Hypothalamus (tissue), 51 donors: Measurements from ENCODE around the gene RHO.
"Not testable (repeated sequence)": the region's sequence is repeated elsewhere in the genome, so short reads cannot be mapped to it uniquely, and the experiment has no call there.

ENCODE experiments used
- DNase-seq, 51 donors: peaks; one replicate each; lab custom pipeline; 2025; lab: John Stamatoyannopoulos, UW

The RHO gene

DNA sequence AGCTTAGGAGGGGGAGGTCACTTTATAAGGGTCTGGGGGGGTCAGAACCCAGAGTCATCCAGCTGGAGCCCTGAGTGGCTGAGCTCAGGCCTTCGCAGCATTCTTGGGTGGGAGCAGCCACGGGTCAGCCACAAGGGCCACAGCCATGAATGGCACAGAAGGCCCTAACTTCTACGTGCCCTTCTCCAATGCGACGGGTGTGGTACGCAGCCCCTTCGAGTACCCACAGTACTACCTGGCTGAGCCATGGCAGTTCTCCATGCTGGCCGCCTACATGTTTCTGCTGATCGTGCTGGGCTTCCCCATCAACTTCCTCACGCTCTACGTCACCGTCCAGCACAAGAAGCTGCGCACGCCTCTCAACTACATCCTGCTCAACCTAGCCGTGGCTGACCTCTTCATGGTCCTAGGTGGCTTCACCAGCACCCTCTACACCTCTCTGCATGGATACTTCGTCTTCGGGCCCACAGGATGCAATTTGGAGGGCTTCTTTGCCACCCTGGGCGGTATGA lies at the start of gene RHO:
RHO (plus strand) TSS at position 51 of the 512 bp plus-strand sequence; CDS start at position 146, 95 bp downstream.
- no peak for DNase-seq

GRCh38 chr3:129481225-129481765 lies 47.1 kb upstream of the RHO start:
- DNase-seq: peak in 23 of 51 donors; percentile 3 to 68 (median 27)

- peak in 21 of 51 donors; percentile 10 to 56 (median 28) for DNase-seq
These were observed 46.6 kb upstream of the RHO start for GRCh38 chr3:129481766-129482332.

- no peak for DNase-seq
These were observed 45.7 kb upstream of the RHO start for GRCh38 chr3:129482721-129483120.

DNA sequence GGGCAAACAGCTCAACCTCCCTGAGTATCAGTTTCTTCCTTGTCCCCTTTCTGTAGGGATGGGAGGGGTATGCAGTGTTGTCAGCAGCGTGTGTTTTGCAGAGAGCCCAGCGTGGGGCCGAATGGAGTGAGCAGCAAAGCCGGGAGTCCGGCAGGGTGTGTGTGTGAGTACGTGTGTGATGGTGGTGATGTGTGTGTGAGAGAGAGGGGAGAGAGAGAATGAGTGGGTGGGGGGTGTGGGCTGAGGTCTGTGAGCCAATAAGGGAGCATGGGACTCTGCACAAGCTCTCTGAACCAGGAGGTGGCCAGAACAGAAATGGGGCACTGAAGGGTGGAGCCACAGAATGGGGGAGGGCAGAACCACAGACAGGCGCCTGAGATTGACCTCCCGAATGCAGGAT lies 44.6 kb upstream of the RHO start:
- DNase-seq: no peak

- DNase-seq: not testable (repeated sequence)
These were observed 43.3 kb upstream of the RHO start for GRCh38 chr3:129485146-129485545.

- peak in 35 of 51 donors; percentile 8 to 72 (median 51) for DNase-seq
These were observed 42.4 kb upstream of the RHO start for GRCh38 chr3:129485721-129486663.

GRCh38 chr3:129486664-129487035 lies 41.8 kb upstream of the RHO start:
- DNase-seq: no peak

- DNase-seq: no peak
These were observed 41.1 kb upstream of the RHO start for GRCh38 chr3:129487183-129487867.

GRCh38 chr3:129487868-129488335 lies 40.5 kb upstream of the RHO start:
- DNase-seq: not testable (repeated sequence)

DNA sequence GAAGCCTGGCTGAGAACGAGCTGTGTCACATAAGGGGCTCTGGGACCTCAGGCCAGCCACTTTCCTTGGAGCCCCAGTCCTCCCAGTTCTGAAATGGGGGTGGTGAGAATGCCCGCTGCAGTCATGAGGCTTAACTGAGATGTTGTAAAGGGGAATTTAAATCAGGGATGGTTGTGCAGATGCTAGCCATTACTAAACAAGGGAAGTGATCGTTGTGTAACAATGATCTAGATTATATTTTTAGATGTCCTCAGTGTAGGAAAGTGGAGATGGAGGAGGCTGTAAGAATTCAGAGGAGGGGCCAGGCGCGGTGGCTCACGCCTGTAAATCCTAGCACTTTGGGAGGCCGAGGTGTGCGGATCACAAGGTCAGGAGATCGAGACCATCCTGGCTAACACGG lies 39.2 kb upstream of the RHO start:
- DNase-seq: not testable (repeated sequence)

DNA sequence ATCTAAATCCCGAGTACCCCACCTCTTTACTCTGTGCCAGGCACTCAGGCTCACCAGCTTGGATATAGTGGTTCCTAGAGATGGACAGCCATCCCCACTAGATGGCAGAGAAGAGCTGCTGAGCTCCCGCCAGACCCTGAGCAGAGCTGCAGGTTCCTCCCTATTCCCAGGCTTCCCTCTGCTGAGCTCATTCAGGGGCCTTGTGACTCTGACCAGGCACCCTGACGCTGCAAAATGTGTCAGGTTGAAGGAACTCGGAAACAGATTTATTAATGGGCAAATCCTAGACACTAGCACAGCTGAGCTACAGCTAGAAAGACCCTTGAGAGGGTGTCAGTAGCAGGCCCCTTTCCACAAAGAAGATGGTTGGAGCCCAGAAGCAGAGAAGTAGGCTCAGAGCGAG lies 38.2 kb upstream of the RHO start:
- DNase-seq: peak in 48 of 51 donors; percentile 31 to 91 (median 78)

DNA sequence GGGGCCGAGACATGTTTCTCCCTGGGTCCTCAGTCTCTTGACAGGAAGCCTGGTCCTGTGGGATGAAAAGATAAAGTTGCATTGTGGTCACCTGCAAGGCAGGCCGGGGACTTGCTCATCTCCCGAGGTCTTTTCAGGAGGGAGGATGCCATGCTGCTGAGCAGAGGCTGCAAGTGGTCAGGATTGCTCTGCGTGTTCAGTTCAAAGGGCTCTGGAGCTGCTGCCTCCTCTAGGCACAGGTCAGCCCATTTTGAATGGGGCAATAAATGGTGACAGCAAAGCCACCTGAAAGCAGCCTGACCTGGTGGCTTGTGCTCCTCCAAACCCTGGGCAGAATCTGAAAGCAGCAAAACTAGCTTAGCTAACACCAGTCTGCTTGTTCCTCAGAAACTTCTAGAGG lies 37.4 kb upstream of the RHO start:
- DNase-seq: not testable (repeated sequence)

DNA sequence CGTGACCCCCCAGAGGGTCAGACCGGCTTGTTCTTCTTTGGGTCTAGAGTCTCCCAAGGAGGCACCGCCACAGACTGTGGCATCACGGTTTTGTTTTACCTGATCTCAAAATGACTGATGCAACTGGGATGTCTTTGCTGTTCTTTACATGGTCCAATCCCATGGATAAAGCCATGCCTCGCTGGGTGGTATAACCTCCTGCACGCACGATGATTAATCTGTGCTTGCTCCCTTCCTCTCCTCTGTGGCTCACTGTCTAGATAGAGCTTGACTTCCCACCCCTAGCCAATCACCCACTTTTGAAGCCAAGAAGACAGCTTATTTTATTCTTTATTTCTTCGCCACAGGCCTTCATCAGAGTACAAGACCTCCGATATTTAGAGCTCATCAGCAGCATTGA lies 36.6 kb upstream of the RHO start:
- no peak for DNase-seq

DNA sequence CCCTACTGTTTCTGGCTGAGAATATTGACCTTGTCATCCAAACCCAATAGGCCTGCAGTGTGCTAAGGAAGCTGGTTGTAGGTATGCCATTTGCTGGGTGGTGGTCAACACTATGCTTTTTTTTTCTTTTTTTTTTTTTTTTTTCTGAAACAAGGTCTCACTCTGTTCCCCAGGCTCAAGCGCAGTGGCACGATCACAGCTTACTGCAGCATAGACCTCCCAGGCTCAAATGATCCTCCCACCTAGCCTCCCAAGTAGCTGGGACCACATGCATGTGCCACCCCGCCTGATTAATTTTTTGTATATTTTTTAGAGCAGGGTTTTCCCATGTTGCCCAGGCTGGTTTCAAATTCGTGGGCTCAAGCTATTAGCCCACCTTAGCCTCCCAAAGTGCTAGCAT lies 35.7 kb upstream of the RHO start:
- DNase-seq: no peak

GRCh38 chr3:129493206-129493605 lies 35.2 kb upstream of the RHO start:
- DNase-seq: no peak

GRCh38 chr3:129494499-129494898 lies 33.9 kb upstream of the RHO start:
- DNase-seq: not testable (repeated sequence)

DNA sequence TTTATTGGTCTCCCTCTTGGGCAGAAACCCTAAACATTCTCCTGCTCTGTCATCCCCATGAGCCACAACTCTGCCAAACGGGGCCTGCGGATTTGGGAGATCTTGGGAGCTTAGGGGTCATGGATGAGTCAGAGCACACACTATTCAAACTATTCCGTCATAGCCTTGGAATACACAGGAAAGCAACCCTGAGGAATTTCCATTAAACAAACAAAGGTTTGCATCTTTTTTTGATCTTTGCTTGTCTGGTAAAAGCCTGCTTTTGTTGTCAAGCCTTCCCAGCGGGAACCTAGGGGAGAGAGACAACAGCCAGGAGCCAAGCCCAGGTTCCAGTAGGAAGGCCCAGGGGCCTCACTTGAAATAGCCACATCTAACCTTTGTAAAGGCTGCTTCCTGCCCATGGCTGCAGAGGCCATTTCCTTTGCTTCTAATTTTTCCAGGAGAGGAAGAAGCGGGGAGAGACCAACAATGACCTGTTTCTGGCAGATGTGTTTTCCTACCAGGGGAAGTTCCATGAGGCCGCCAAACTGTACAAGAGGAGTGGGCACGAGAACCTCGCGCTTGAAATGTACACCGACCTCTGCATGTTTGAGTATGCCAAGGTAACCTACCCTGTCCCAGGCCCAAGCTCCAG lies 33.3 kb upstream of the RHO start:
- DNase-seq: not testable (repeated sequence)

DNA sequence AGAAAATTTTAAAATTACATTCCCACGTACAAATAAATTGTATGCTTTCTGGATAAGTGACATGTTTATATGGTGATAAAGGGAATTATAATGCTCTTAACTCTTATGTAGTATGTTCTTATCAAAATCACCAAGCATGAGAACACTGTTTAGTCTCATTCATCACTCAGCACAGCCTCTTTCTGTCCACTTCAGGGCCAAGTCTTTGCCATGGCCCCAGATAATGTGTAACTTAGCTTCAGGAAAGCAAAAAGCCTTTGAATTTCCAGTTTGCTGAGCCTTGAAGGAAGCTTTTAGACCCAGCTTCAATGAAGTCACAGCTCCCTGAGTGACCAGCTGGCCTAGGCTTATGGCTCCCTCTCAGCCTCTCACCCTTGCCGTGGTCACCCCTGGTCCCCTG lies 30.6 kb upstream of the RHO start:
- DNase-seq: not testable (repeated sequence)
